Subcutaneous abdominal adipose tissue (tissue), 5 donors: ENCODE results near the gene EBP.

Experiments
- H3K27ac ChIP-seq: one replicate; pipeline ENCODE4 v1.7.0; 2013; ENCODE audit warnings: low read depth, mild to moderate bottlenecking, inconsistent platforms, low read length, moderate library complexity
- H3K27me3 ChIP-seq, 5 donors: one replicate each; pipeline ENCODE4 v1.7.0; 2013; ENCODE audit warnings: low read length in 5 of 5, inconsistent platforms in 1 of 5; ENCODE audit not compliant: control insufficient read depth in 5 of 5, insufficient read depth in 4 of 5
- H3K36me3 ChIP-seq, 5 donors: one replicate each; pipeline ENCODE4 v1.7.0; 2013; ENCODE audit warnings: low read length in 5 of 5; ENCODE audit not compliant: control insufficient read depth in 5 of 5, insufficient read depth in 5 of 5
- H3K4me1 ChIP-seq, 5 donors: one replicate each; pipeline ENCODE4 v1.7.0; 2013; ENCODE audit warnings: low read length in 5 of 5, mild to moderate bottlenecking in 3 of 5, moderate library complexity in 1 of 5; ENCODE audit not compliant: control insufficient read depth in 5 of 5, insufficient read depth in 5 of 5
- H3K4me3 ChIP-seq, 5 donors: one replicate each; pipeline ENCODE4 v1.7.0; 2013; ENCODE audit warnings: low read length in 5 of 5, low read depth in 1 of 5
- H3K9ac ChIP-seq, 5 donors: one replicate each; pipeline ENCODE4 v1.7.0; 2013; ENCODE audit warnings: low read length in 5 of 5, mild to moderate bottlenecking in 4 of 5, moderate library complexity in 3 of 5
- H3K9me3 ChIP-seq, 5 donors: one replicate each; pipeline ENCODE4 v1.7.0; 2013; ENCODE audit warnings: low read length in 5 of 5; ENCODE audit not compliant: control insufficient read depth in 5 of 5
- donor health status: healthy.
- donor health status: healthy.
- donor health status: healthy.
- donor health status: healthy.
- donor health status: healthy.

EBP gene

GRCh38 chrX:48558271-48558670, 36.7 kb downstream of the EBP start:
- Histone ChIP-seq H3K27ac (no peak overlapping the region), H3K9me3 (peaks cover 0 to 3% (median 0%) of the 10 kb centered on the region in 5 donors), H3K27me3 (peaks cover 0 to 2% (median 0%) of the 10 kb centered on the region in 5 donors), H3K4me3 (no peak overlapping the region), H3K4me1 (peaks cover 0 to 8% (median 5%) of the 10 kb centered on the region in 5 donors), H3K9ac (no peak overlapping the region), H3K36me3 (peaks cover 0 to 43% (median 33%) of the 10 kb centered on the region in 5 donors)

GRCh38 chrX:48559636-48560035, 38.0 kb downstream of the EBP start:
- H3K36me3 ChIP-seq = peaks cover 0 to 42% (median 33%) of the 10 kb centered on the region in 5 donors
- H3K4me1 ChIP-seq = peaks cover 0 to 18% (median 5%) of the 10 kb centered on the region in 5 donors

GRCh38 chrX:48560056-48560455, 38.4 kb downstream of the EBP start:
- H3K36me3 ChIP-seq = peaks cover 0 to 39% (median 31%) of the 10 kb centered on the region in 5 donors
- peaks cover 0 to 18% (median 5%) of the 10 kb centered on the region in 5 donors for H3K4me1 ChIP-seq
- H3K9ac ChIP-seq = no peak overlapping the region
- H3K27me3 ChIP-seq = peaks cover 0 to 2% (median 0%) of the 10 kb centered on the region in 5 donors
- H3K4me3 ChIP-seq = no peak overlapping the region
- H3K9me3 ChIP-seq = peaks cover 0 to 3% (median 0%) of the 10 kb centered on the region in 5 donors
- no peak overlapping the region for H3K27ac ChIP-seq

More at GRCh38 chrX:48559636-48560035, 38.0 kb downstream of the EBP start:
- Histone ChIP-seq H3K27ac (no peak overlapping the region), H3K27me3 (peaks cover 0 to 2% (median 0%) of the 10 kb centered on the region in 5 donors), H3K9ac (no peak overlapping the region), H3K4me3 (no peak overlapping the region), H3K9me3 (peaks cover 0 to 3% (median 0%) of the 10 kb centered on the region in 5 donors)

- peaks cover 0 to 39% (median 28%) of the 10 kb centered on the region in 5 donors for H3K36me3 ChIP-seq
- no peak overlapping the region for H3K27ac ChIP-seq
- H3K27me3 ChIP-seq = peaks cover 0 to 2% (median 0%) of the 10 kb centered on the region in 5 donors
- peaks cover 0 to 3% (median 0%) of the 10 kb centered on the region in 5 donors for H3K9me3 ChIP-seq
- no peak overlapping the region for H3K9ac ChIP-seq
- H3K4me3 ChIP-seq = no peak overlapping the region
- H3K4me1 ChIP-seq = peaks cover 0 to 18% (median 5%) of the 10 kb centered on the region in 5 donors
Measured at GRCh38 chrX:48560681-48561080, 39.1 kb downstream of the EBP start.

- no peaks in the 10 kb centered on the region for H3K36me3 ChIP-seq
- H3K9ac ChIP-seq = no peak overlapping the region
- no peaks in the 10 kb centered on the region for H3K27me3 ChIP-seq
- H3K4me1 ChIP-seq = peaks cover 0 to 6% (median under 1%) of the 10 kb centered on the region in 5 donors
- H3K9me3 ChIP-seq = peaks cover 0 to 9% (median 5%) of the 10 kb centered on the region in 5 donors
- no peak overlapping the region for H3K4me3 ChIP-seq
- no peak overlapping the region for H3K27ac ChIP-seq
Measured at GRCh38 chrX:48569958-48570357, 48.4 kb downstream of the EBP start.

- Histone ChIP-seq H3K27me3 (no peaks in the 10 kb centered on the region), H3K4me3 (peak overlapping the region; percentile 57 to 88 (median 75)), H3K27ac (peak overlapping the region; percentile 99), H3K9me3 (peaks cover 0 to 9% (median 5%) of the 10 kb centered on the region in 5 donors), H3K36me3 (peaks cover 6 to 33% (median 26%) of the 10 kb centered on the region in 5 donors), H3K4me1 (peaks cover 0 to 22% (median 16%) of the 10 kb centered on the region in 5 donors), H3K9ac (peak overlapping the region in 4 of 5 donors; percentile 56 to 93 (median 79))
Measured at GRCh38 chrX:48573690-48574269, 52.2 kb downstream of the EBP start.

GRCh38 chrX:48574270-48575266, 53.0 kb downstream of the EBP start, which contains the start of gene RBM3:
TSS of gene RBM3 (plus strand) at chrX:48574484. CDS start at chrX:48575181, 697 bp downstream.
- Histone ChIP-seq H3K27me3 (no peaks in the 10 kb centered on the region), H3K9me3 (peaks cover 0 to 9% (median 5%) of the 10 kb centered on the region in 5 donors), H3K9ac (peak within 1 kb of the TSS; percentile 74 to 96 (median 91)), H3K4me3 (peak within 1 kb of the TSS; percentile 66 to 88 (median 75)), H3K36me3 (peaks cover 6 to 41% (median 32%) of the 10 kb centered on the region in 5 donors), H3K27ac (peak within 1 kb of the TSS; percentile 99), H3K4me1 (peaks cover 0 to 22% (median 16%) of the 10 kb centered on the region in 5 donors)

- Histone ChIP-seq H3K27ac (peak overlapping the region; percentile 99), H3K27me3 (no peaks in the 10 kb centered on the region), H3K4me1 (peaks cover 0 to 22% (median 16%) of the 10 kb centered on the region in 5 donors), H3K9ac (peak overlapping the region; percentile 3 to 96 (median 91)), H3K4me3 (peak overlapping the region; percentile 66 to 88 (median 75)), H3K36me3 (peaks cover 6 to 41% (median 32%) of the 10 kb centered on the region in 5 donors), H3K9me3 (peaks cover 0 to 9% (median 5%) of the 10 kb centered on the region in 5 donors)
Measured at GRCh38 chrX:48575642-48576041, 54.0 kb downstream of the EBP start.

- Histone ChIP-seq H3K36me3 (peaks cover 6 to 41% (median 32%) of the 10 kb centered on the region in 5 donors), H3K4me3 (peak overlapping the region; percentile 44 to 81 (median 70)), H3K9ac (peak overlapping the region in 3 of 5 donors; percentile 3 to 93 (median 10)), H3K27me3 (no peaks in the 10 kb centered on the region), H3K9me3 (peaks cover 0 to 9% (median 5%) of the 10 kb centered on the region in 5 donors), H3K4me1 (peaks cover 0 to 22% (median 16%) of the 10 kb centered on the region in 5 donors), H3K27ac (peak overlapping the region; percentile 99)
Measured at GRCh38 chrX:48576108-48576507, 54.5 kb downstream of the EBP start.
